B cell (primary cell): ENCODE results near the gene OTOF. TPM values are rescaled to one million over a fixed set of nuclear protein-coding genes. Genes with fewer than 3 reads are reported as not detected.

Experiments
- ATAC-seq: fragments of 200-7000 bp; cut with Tn5 transposase; one replicate; pipeline ENCODE4 v1.10.0; 2021; ENCODE audit warnings: low read depth, mild to moderate bottlenecking, moderate number of reproducible peaks, moderate library complexity
- CTCF ChIA-PET: fragments of 350-600 bp; sonication (Branson Sonifier 250); formaldehyde crosslinking; loops from one replicate; lab custom pipeline; 2021; ENCODE audit warnings: antibody characterized with exemption, inconsistent platforms; lab: Charles Lee
- POLR2A ChIA-PET: fragments of 350-600 bp; sonication (Branson Sonifier 250); formaldehyde crosslinking; loops from one replicate; lab custom pipeline; 2021; ENCODE audit warnings: antibody characterized with exemption; lab: Charles Lee
- DNase-seq: peaks from one replicate; pipeline ENCODE4 v3.0.0; 2013
- H2AFZ ChIP-seq: 2 replicates; pipeline ENCODE4 v1.6.1; 2012; ENCODE audit warnings: mild to moderate bottlenecking, low read depth, low read length; ENCODE audit not compliant: insufficient read depth, poor library complexity, severe bottlenecking
- H3K27ac ChIP-seq, 2 donors: 1 replicate in 1 of 2; 2 replicates in 1 of 2; pipeline ENCODE4 v1.5.1; 2012 to 2013; ENCODE audit warnings: low read length in 2 of 2, mild to moderate bottlenecking in 2 of 2, moderate library complexity in 1 of 2
- H3K27me3 ChIP-seq, 4 experiments: fragments of 200-600 bp in 1 of 4; sonication (generic) in 1 of 4; replicated peaks in 1 of 4; 1 replicate in 2 of 4; 2 replicates in 2 of 4; pipeline versions ENCODE4 v1.6.1 to v1.7.0; 2013 to 2016; ENCODE audit warnings: low read length in 3 of 4, mild to moderate bottlenecking in 2 of 4, mixed read lengths in 1 of 4, moderate library complexity in 1 of 4; ENCODE audit not compliant: insufficient read depth in 4 of 4, control insufficient read depth in 3 of 4; ENCODE audit errors: control extremely low read depth in 1 of 4
- H3K36me3 ChIP-seq, 2 experiments: replicated peaks in 1 of 2; 1 replicate in 1 of 2; 2 replicates in 1 of 2; pipeline versions ENCODE4 v1.6.1 to v1.7.1; 2013; ENCODE audit warnings: low read length in 1 of 2; ENCODE audit not compliant: insufficient read depth in 2 of 2, control insufficient read depth in 1 of 2; ENCODE audit errors: control extremely low read depth in 1 of 2, extremely low read depth in 1 of 2
- H3K4me1 ChIP-seq, 2 donors: fragments of 200-600 bp in 1 of 2; sonication (generic) in 1 of 2; 1 replicate in 1 of 2; 2 replicates in 1 of 2; pipeline versions ENCODE4 v1.5.1 to v1.6.1; 2013 to 2017; ENCODE audit warnings: low read length in 2 of 2; ENCODE audit not compliant: control insufficient read depth in 2 of 2, insufficient read depth in 2 of 2
- H3K4me2 ChIP-seq: replicated peaks from 2 replicates; pipeline ENCODE3; 2012; ENCODE audit warnings: mild to moderate bottlenecking, low read depth, low read length; ENCODE audit not compliant: poor library complexity, severe bottlenecking
- H3K4me3 ChIP-seq, 5 experiments: fragments of 200-600 bp in 1 of 5; sonication (generic) in 1 of 5; 1 replicate in 3 of 5; 2 replicates in 2 of 5; pipeline versions ENCODE4 v1.5.1 to v1.7.0; 2011 to 2016; ENCODE audit warnings: low read length in 4 of 5, mild to moderate bottlenecking in 4 of 5, low read depth in 2 of 5, control low read depth in 1 of 5, moderate library complexity in 1 of 5; ENCODE audit not compliant: insufficient read depth in 1 of 5; ENCODE audit errors: control extremely low read depth in 1 of 5, extremely low read depth in 1 of 5
- H3K79me2 ChIP-seq: fragments of 200-600 bp; sonication (generic); one replicate; pipeline ENCODE4 v1.6.0; 2016; ENCODE audit warnings: low read length; ENCODE audit not compliant: control insufficient read depth, insufficient read depth
- H3K9ac ChIP-seq: fragments of 200-600 bp; sonication (generic); 2 replicates; pipeline ENCODE4 v1.6.1; 2017; ENCODE audit warnings: mild to moderate bottlenecking, low read length, moderate library complexity
- H3K9me3 ChIP-seq, 3 donors: one replicate each; pipeline versions ENCODE4 v1.6.1 to v1.7.1; 2013; ENCODE audit warnings: low read length in 2 of 3; ENCODE audit not compliant: control insufficient read depth in 2 of 3, insufficient read depth in 1 of 3; ENCODE audit errors: control extremely low read depth in 1 of 3
- H4K20me1 ChIP-seq: 2 replicates; pipeline ENCODE4 v1.6.0; 2012; ENCODE audit warnings: mild to moderate bottlenecking, low read length; ENCODE audit not compliant: insufficient read depth, control insufficient read depth, poor library complexity, severe bottlenecking
- H3K27ac Mint-ChIP-seq: one replicate; pipeline ENCODE4 v1.8.0; 2021; ENCODE audit warnings: mixed read lengths
- H3K27me3 Mint-ChIP-seq: one replicate; pipeline ENCODE4 v1.8.0; 2021; ENCODE audit warnings: mixed read lengths
- H3K4me1 Mint-ChIP-seq: one replicate; pipeline ENCODE4 v1.8.0; 2021; ENCODE audit warnings: mixed read lengths
- H3K4me3 Mint-ChIP-seq: one replicate; pipeline ENCODE4 v1.8.0; 2021; ENCODE audit warnings: mixed read lengths
- H3K9me3 Mint-ChIP-seq: one replicate; pipeline ENCODE4 v1.8.0; 2022; ENCODE audit warnings: mixed read lengths; ENCODE audit not compliant: insufficient read depth
- CTCF ChIP-seq: fragments of 200-600 bp; IDR thresholded peaks from one replicate; pipeline ENCODE4 v1.8.0; 2022; ENCODE audit warnings: antibody characterized with exemption, mild to moderate bottlenecking
- EZH2 ChIP-seq: IDR thresholded peaks from 2 replicates; pipeline ENCODE4 v1.6.1; 2012; ENCODE audit warnings: borderline replicate concordance, low read depth, mild to moderate bottlenecking, moderate library complexity, low read length; ENCODE audit not compliant: insufficient read depth, poor library complexity, severe bottlenecking
- WGBS: methylation state at CpG from one replicate; pipeline ENCODE4 v1.1.5; 2013; ENCODE audit warnings: missing lambda C conversion rate; ENCODE audit not compliant: insufficient coverage; 5-methylcytosine and 5-hydroxymethylcytosine counted together
- intact Hi-C: fragments of 100-400 bp; cut with micrococcal nuclease; formaldehyde crosslinking; loops from one replicate; pipeline ENCODE4 v1.10.0; 2022
- polyA plus RNA-seq: library from polyadenylated mRNA; depleted of rRNA; stranded (reverse); fragments of >200 nt; gene quantifications from 2 replicates; pipeline ENCODE4 v1.2.3, GENCODE V29; 2012
- total RNA-seq, 2 donors: library from RNA; stranded (reverse); fragments of 120-200 nt in 1 of 2; gene quantifications; 1 replicate in 1 of 2; 2 replicates in 1 of 2; pipeline versions ENCODE4 v1.2.3 to v1.2.4, GENCODE V29; 2013 to 2022

Gene OTOF
- total and polyA plus RNA-seq, 2 donors (not counting 1 experiment from before 2014, with no cell fraction given) = not detected

- Histone ChIP-seq H3K4me3 (no peak overlapping the region), H2AFZ (no peak overlapping the region)
- H3K27ac Mint-ChIP-seq = no peak overlapping the region
These were observed 15.8 kb downstream of the OTOF start for GRCh38 chr2:26462100-26462499.

GRCh38 chr2:26461601-26462023 is 16.3 kb downstream of the OTOF start:
- H3K27me3 ChIP-seq = no peaks in the 10 kb centered on the region
- ChIA-PET CTCF (no interaction called here), POLR2A (no interaction called here)
- H3K4me1 Mint-ChIP-seq = no peaks in the 10 kb centered on the region
- no peak overlapping the region for H3K4me3 ChIP-seq
- no peaks in the 10 kb centered on the region for H3K9me3 Mint-ChIP-seq
- H3K27ac ChIP-seq = no peak overlapping the region
- H3K36me3 ChIP-seq = no peaks in the 10 kb centered on the region
- 83% methylated on average over 11 of the region's 19 CpGs for WGBS
- no peak overlapping the region for H3K27ac Mint-ChIP-seq
- no peak overlapping the region for H3K9ac ChIP-seq
- no peak for ATAC-seq
- H4K20me1 ChIP-seq = no peaks in the 10 kb centered on the region
- no peaks in the 10 kb centered on the region for H3K27me3 Mint-ChIP-seq
- H3K4me3 Mint-ChIP-seq = no peak overlapping the region
- no peak overlapping the region for H3K4me2 ChIP-seq
- no peaks in the 10 kb centered on the region for H3K4me1 ChIP-seq
- DNase-seq = no peak
- TF ChIP-seq EZH2 (no peak), CTCF (no peak)
- H3K79me2 ChIP-seq = no peaks in the 10 kb centered on the region
- H3K9me3 ChIP-seq = no peaks in the 10 kb centered on the region
- intact Hi-C loops = no loop called here
- no peak overlapping the region for H2AFZ ChIP-seq

More at GRCh38 chr2:26462100-26462499, 15.8 kb downstream of the OTOF start:
- Mint-ChIP-seq H3K4me1 (no peaks in the 10 kb centered on the region), H3K27me3 (no peaks in the 10 kb centered on the region), H3K4me3 (no peak overlapping the region), H3K9me3 (no peaks in the 10 kb centered on the region)
- ATAC-seq (no peak), DNase-seq (no peak)
- WGBS = 100% methylated on average over 5 of the region's 6 CpGs
- POLR2A ChIA-PET = no interaction called here
- H3K9me3 ChIP-seq = no peaks in the 10 kb centered on the region
- no peak overlapping the region for H3K9ac ChIP-seq
- no peak overlapping the region for H3K27ac ChIP-seq
- CTCF ChIA-PET = no interaction called here
- no peaks in the 10 kb centered on the region for H3K4me1 ChIP-seq
- H3K4me2 ChIP-seq = no peak overlapping the region
- H3K79me2 ChIP-seq = no peaks in the 10 kb centered on the region
- no peak for TF ChIP-seq EZH2
- TF ChIP-seq CTCF = no peak
- no peaks in the 10 kb centered on the region for H4K20me1 ChIP-seq
- H3K36me3 ChIP-seq = no peaks in the 10 kb centered on the region
- intact Hi-C loops = no loop called here
- no peaks in the 10 kb centered on the region for H3K27me3 ChIP-seq
